Activated naive CD4-positive, alpha-beta T cell treated with anti-CD3 and anti-CD28 coated beads, Interleukin-2, amount 50 U/mL, for 16 hours (primary cell): ENCODE results near the gene TSC2.
A peak's percentile ranks its signal among the peaks of the same experiment; 100 is the strongest.

Experiments used
- DNase-seq: peaks from one replicate; pipeline ENCODE4 v3.0.0-alpha.2; 2020

Gene TSC2

GRCh38 chr16:2047330-2048115, at the start of gene TSC2, which contains the start of gene NTHL1:
TSC2 (plus strand) TSS chr16:2047985; CDS start chr16:2048616, 631 bp downstream.
NTHL1 (minus strand) TSS chr16:2047834; CDS start chr16:2047823, 11 bp downstream.
- DNase-seq, result peak; percentile 93

- no peak for DNase-seq
These were observed 49.4 kb upstream of the TSC2 start for GRCh38 chr16:1998360-1998835.

- no peak for DNase-seq
These were observed 48.7 kb upstream of the TSC2 start for GRCh38 chr16:1998852-1999801.

GRCh38 chr16:1999866-2000514, 47.8 kb upstream of the TSC2 start:
- no peak for DNase-seq

GRCh38 chr16:2001035-2001434, 46.8 kb upstream of the TSC2 start:
- DNase-seq, result peak; percentile 4

- peak; percentile 4 for DNase-seq
These were observed 46.1 kb upstream of the TSC2 start for GRCh38 chr16:2001456-2002355.

- no peak for DNase-seq
These were observed 45.2 kb upstream of the TSC2 start for GRCh38 chr16:2002406-2003230.

GRCh38 chr16:2003231-2003826, 44.5 kb upstream of the TSC2 start:
- DNase-seq, result no peak

- DNase-seq, result peak; percentile 90
These were observed 43.8 kb upstream of the TSC2 start for GRCh38 chr16:2003827-2004641.

- no peak for DNase-seq
These were observed 42.8 kb upstream of the TSC2 start for GRCh38 chr16:2004795-2005517.

- no peak for DNase-seq
These were observed 42.1 kb upstream of the TSC2 start for GRCh38 chr16:2005646-2006045.

- no peak for DNase-seq
These were observed 41.5 kb upstream of the TSC2 start for GRCh38 chr16:2006317-2006716.

- no peak for DNase-seq
These were observed 40.5 kb upstream of the TSC2 start for GRCh38 chr16:2007081-2007836.

GRCh38 chr16:2008009-2008526, 39.7 kb upstream of the TSC2 start:
- no peak for DNase-seq

GRCh38 chr16:2008631-2009163, 39.1 kb upstream of the TSC2 start:
- no peak for DNase-seq

- peak; percentile 40 for DNase-seq
These were observed 38.5 kb upstream of the TSC2 start for GRCh38 chr16:2009164-2009711.
